Amniotic stem cell (primary cell): ENCODE results near the gene SRC.

ENCODE experiments used
- DNase-seq: peaks from one replicate; lab custom pipeline; 2025; lab: John Stamatoyannopoulos, UW

The SRC gene

GRCh38 chr20:37345339-37346235 lies at the start of gene SRC:
Gene SRC, plus strand, starts transcription at chr20:37346140. Its CDS starts 38,014 bp downstream, at chr20:37384154.
- DNase-seq, result peak; percentile 56

- no peak for DNase-seq
Observed at GRCh38 chr20:37296371-37296770, 49.6 kb upstream of the SRC start.

GRCh38 chr20:37297066-37297736 lies 48.7 kb upstream of the SRC start:
- no peak for DNase-seq

GRCh38 chr20:37298190-37298939 lies 47.6 kb upstream of the SRC start:
- no peak for DNase-seq

GRCh38 chr20:37299718-37300528 lies 46.0 kb upstream of the SRC start:
- DNase-seq, result no peak

- DNase-seq, result no peak
Observed at GRCh38 chr20:37301120-37301519, 44.8 kb upstream of the SRC start.

GRCh38 chr20:37301558-37301957 lies 44.4 kb upstream of the SRC start:
- DNase-seq, result no peak

GRCh38 chr20:37302981-37303380 lies 43.0 kb upstream of the SRC start:
- DNase-seq, result no peak

GRCh38 chr20:37303637-37304036 lies 42.3 kb upstream of the SRC start:
- no peak for DNase-seq

GRCh38 chr20:37305079-37305478 lies 40.9 kb upstream of the SRC start:
- DNase-seq, result no peak

- no peak for DNase-seq
Observed at GRCh38 chr20:37305839-37306238, 40.1 kb upstream of the SRC start.

GRCh38 chr20:37308086-37309050 lies 37.6 kb upstream of the SRC start:
- DNase-seq, result no peak

GRCh38 chr20:37309290-37309689 lies 36.6 kb upstream of the SRC start:
- DNase-seq, result no peak

GRCh38 chr20:37309936-37310590 lies 35.9 kb upstream of the SRC start:
- DNase-seq, result no peak

GRCh38 chr20:37310951-37311350 lies 35.0 kb upstream of the SRC start:
- DNase-seq, result no peak

- DNase-seq, result no peak
Observed at GRCh38 chr20:37311710-37312355, 34.1 kb upstream of the SRC start.

GRCh38 chr20:37313546-37314091 lies 32.3 kb upstream of the SRC start:
- DNase-seq, result no peak

GRCh38 chr20:37314099-37314498 lies 31.8 kb upstream of the SRC start:
- no peak for DNase-seq

GRCh38 chr20:37314617-37315016 lies 31.3 kb upstream of the SRC start:
- no peak for DNase-seq
